ENCODE data around the gene GFER.

- no peak for TF ChIP-seq ZNF785 (tag by site-specific recombination; IDR thresholded peaks at IDR 0.05)
- TF ChIP-seq CTCF (tag by site-specific recombination; IDR thresholded peaks at IDR 0.05): no peak
- no peak for TF ChIP-seq SALL2 (tag by site-specific recombination; IDR thresholded peaks at IDR 0.05; ENCODE audit: borderline replicate concordance)
- TF ChIP-seq ZNF48 (tag by site-specific recombination; IDR thresholded peaks at IDR 0.05): no peak
- no peak for TF ChIP-seq ZNF280D (tag by site-specific recombination; IDR thresholded peaks at IDR 0.05)
- TF ChIP-seq ZNF629 (tag by site-specific recombination; IDR thresholded peaks at IDR 0.05): no peak
- no peak for TF ChIP-seq ZNF175 (tag by site-specific recombination; IDR thresholded peaks at IDR 0.05)
- no peak for TF ChIP-seq ZNF473 (tag by site-specific recombination; IDR thresholded peaks at IDR 0.05)
- TF ChIP-seq SP2 (tag by site-specific recombination; IDR thresholded peaks at IDR 0.05): no peak
- no peak for TF ChIP-seq ZNF121 (tag by site-specific recombination; IDR thresholded peaks at IDR 0.05)
- TF ChIP-seq REST (tag by site-specific recombination; IDR thresholded peaks at IDR 0.05): no peak
- TF ChIP-seq ZFP69B (tag by site-specific recombination; IDR thresholded peaks at IDR 0.05): no peak
- no peak for TF ChIP-seq ZNF529 (tag by site-specific recombination; IDR thresholded peaks at IDR 0.05; ENCODE audit: insufficient replicate concordance)
- no peak for TF ChIP-seq ZNF274 (IDR thresholded peaks at IDR 0.05; ENCODE audit: low read length)
- no peak for TF ChIP-seq ZNF274 (tag by site-specific recombination; IDR thresholded peaks at IDR 0.05; ENCODE audit: borderline replicate concordance)
These were observed 1.6 kb downstream of the GFER start for GRCh38 chr16:1985466-1986150.
